ENCODE measurements around the gene HECTD1. TPM values are rescaled to one million over a fixed set of nuclear protein-coding genes. Genes with fewer than 3 reads are reported as not detected.

HECTD1 gene
- total and polyA plus RNA-seq, 3 experiments from 2014 or later: 33.6 to 112 (median 101) TPM

GRCh38 chr14:31051023-31051422, 156.6 kb downstream of the HECTD1 start:
- no peaks in the 10 kb centered on the region for H3K36me3 ChIP-seq (ENCODE audit: insufficient read depth, low read length)
- H3K4me1 Mint-ChIP-seq: peaks cover 4 to 15% (median 5%) of the 10 kb centered on the region in 3 donors
- no peaks in the 10 kb centered on the region for H3K9me3 Mint-ChIP-seq
- no peaks in the 10 kb centered on the region for H3K4me1 ChIP-seq (ENCODE audit: insufficient read depth, low read length)
- POLR2A ChIA-PET: interaction anchor here (0.7 kb wide), 1 partner anchor 337 kb away, joined by 3 read pairs; no protein-coding TSS in a partner anchor
- no peak overlapping the region for H3K27ac ChIP-seq (ENCODE audit: low read depth, low read length)
- no peak overlapping the region for H3K4me3 ChIP-seq (ENCODE audit: low read length)
- no peak overlapping the region for H3K4me3 Mint-ChIP-seq
- CTCF ChIA-PET: no interaction called here
- H3K27me3 Mint-ChIP-seq: no peaks in the 10 kb centered on the region
- H3K9me3 ChIP-seq (ENCODE audit: low read length): no peaks in the 10 kb centered on the region
- H3K27ac Mint-ChIP-seq: no peak overlapping the region
- H3K27me3 ChIP-seq (ENCODE audit: insufficient read depth, low read length, poor library complexity, severe bottlenecking): no peaks in the 10 kb centered on the region
- H3K36me3 Mint-ChIP-seq: peaks cover 0 to 13% (median 7%) of the 10 kb centered on the region in 3 donors
- no peak for DNase-seq

Other genes starting within 250 kb of the HECTD1 start
- 10 to 100 TPM in 1 of 2 experiments, 1 to 10 TPM in 1; 9.9 to 10.8 TPM for gene AP4S1, start 182.1 kb downstream of the HECTD1 start, total RNA-seq
- gene AP4S1, start 182.1 kb downstream of the HECTD1 start, polyA plus RNA-seq: 7.1 TPM
- 10 to 100 TPM; 20.0 to 20.9 TPM for gene STRN3, start 181.4 kb downstream of the HECTD1 start, total RNA-seq
- 4.0 TPM for gene STRN3, start 181.4 kb downstream of the HECTD1 start, polyA plus RNA-seq
- gene HEATR5A, start 212.8 kb upstream of the HECTD1 start, total RNA-seq: 10 to 100 TPM; 12.7 to 13.8 TPM
- gene HEATR5A, start 212.8 kb upstream of the HECTD1 start, polyA plus RNA-seq: 6.1 TPM
- gene DTD2, start 249.7 kb upstream of the HECTD1 start, total RNA-seq: 10 to 100 TPM; 28.4 to 28.7 TPM
- gene DTD2, start 249.7 kb upstream of the HECTD1 start, polyA plus RNA-seq: 18.0 TPM